ENCODE measurements around the gene TIMM9.

- TF ChIP-seq POLR2A (IDR thresholded peaks at IDR 0.05; ENCODE audit: low read length) (peak; percentile 91), GATA1 (IDR thresholded peaks at IDR 0.05; ENCODE audit: low read depth, low read length) (no peak)
These were observed at the start of gene TIMM9, which contains the start of gene KIAA0586 for GRCh38 chr14:58427281-58428117.
